Measurements from ENCODE around the gene RPS8. TPM values are rescaled to one million over a fixed set of nuclear protein-coding genes. Genes with fewer than 3 reads are reported as not detected.

The RPS8 gene
- total and polyA plus RNA-seq, 4 experiments from 2014 or later = 778 to 2,811 (median 2,025) TPM

DNA sequence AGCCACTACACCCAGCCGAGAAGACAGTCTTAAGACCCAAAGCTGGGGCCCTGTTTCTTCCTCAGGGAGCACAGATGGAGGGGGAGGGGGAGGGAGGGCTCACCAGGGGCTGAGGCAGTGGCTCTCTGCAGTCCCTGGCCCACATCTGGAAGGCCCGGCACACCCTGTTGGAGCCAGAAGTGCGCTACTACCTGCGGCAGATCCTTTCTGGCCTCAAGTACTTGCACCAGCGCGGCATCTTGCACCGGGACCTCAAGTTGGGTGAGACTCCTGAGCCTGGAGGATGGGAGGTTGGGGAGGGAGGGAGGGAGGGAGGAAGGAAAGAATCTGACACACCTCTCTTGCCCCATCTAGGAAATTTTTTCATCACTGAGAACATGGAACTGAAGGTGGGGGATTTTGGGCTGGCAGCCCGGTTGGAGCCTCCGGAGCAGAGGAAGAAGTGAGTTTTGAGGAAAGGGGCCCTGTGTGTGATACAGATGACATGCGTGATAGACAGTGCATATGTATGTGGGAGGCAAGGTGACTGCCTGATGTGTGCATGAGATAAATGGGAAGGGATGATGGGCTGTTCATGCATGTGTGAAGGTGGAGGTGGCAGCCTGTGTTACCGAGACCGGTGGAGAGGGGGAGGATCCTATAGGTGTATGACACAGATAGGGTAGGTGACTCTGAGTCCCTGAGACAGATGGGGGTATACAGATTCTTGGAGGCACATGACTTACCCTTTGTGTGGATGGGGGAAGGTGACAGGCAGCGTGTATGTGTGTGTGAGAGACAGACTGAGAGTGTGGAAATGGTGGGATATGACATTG is 26.4 kb downstream of the RPS8 start:
- DNase-seq = peak in 4 of 5 donors; percentile 43 to 76 (median 50)
- H3K4me1 Mint-ChIP-seq = peaks cover 28 to 60% (median 35%) of the 10 kb centered on the region in 4 donors
- intact Hi-C loops (cut with micrococcal nuclease) = loop anchor here (1.0 to 10.0 kb wide), 5 partner anchors 8 to 886 kb away; partner anchors contain the start of genes GPBP1L1, NASP, TESK2 and TMEM69
- no peaks in the 10 kb centered on the region for H3K27me3 Mint-ChIP-seq
- H3K4me3 Mint-ChIP-seq = peak overlapping the region; percentile 88 to 99 (median 95)
- ChIA-PET CTCF (ENCODE audit: partially characterized antibody) (interaction anchor here (0.7 to 13.0 kb wide), 5 partner anchors 8 to 81 kb away, joined by 3 to 174 read pairs (median 5); partner anchors contain the start of gene BTBD19), POLR2A (ENCODE audit: partially characterized antibody) (interaction anchor here (1.1 to 18.2 kb wide), 13 partner anchors 12 to 782 kb away, joined by 3 to 1564 read pairs (median 23); partner anchors contain the start of genes BEST4, BTBD19, DYNLT4 and HECTD3)
- H3K27ac Mint-ChIP-seq = peak overlapping the region; percentile 82 to 100 (median 97)
- Histone ChIP-seq H3K9me3 (ENCODE audit: control insufficient read depth in 1 of 2, low read length in 2 of 2) (no peaks in the 10 kb centered on the region), H3K27ac (ENCODE audit: low read depth, low read length) (peak overlapping the region; percentile 96), H3K4me3 (ENCODE audit: low read length in 2 of 2) (peak overlapping the region; percentile 77 to 83), H3K36me3 (ENCODE audit: insufficient read depth, low read length) (peaks cover 33% of the 10 kb centered on the region), H3K4me1 (ENCODE audit: insufficient read depth, low read length) (peaks cover 49% of the 10 kb centered on the region), H3K27me3 (ENCODE audit: insufficient read depth, low read length) (no peaks in the 10 kb centered on the region)
- peaks cover 0 to 7% (median 0%) of the 10 kb centered on the region in 8 donors for H3K9me3 Mint-ChIP-seq
- H3K36me3 Mint-ChIP-seq = peaks cover 34 to 47% of the 10 kb centered on the region in 2 donors

DNA sequence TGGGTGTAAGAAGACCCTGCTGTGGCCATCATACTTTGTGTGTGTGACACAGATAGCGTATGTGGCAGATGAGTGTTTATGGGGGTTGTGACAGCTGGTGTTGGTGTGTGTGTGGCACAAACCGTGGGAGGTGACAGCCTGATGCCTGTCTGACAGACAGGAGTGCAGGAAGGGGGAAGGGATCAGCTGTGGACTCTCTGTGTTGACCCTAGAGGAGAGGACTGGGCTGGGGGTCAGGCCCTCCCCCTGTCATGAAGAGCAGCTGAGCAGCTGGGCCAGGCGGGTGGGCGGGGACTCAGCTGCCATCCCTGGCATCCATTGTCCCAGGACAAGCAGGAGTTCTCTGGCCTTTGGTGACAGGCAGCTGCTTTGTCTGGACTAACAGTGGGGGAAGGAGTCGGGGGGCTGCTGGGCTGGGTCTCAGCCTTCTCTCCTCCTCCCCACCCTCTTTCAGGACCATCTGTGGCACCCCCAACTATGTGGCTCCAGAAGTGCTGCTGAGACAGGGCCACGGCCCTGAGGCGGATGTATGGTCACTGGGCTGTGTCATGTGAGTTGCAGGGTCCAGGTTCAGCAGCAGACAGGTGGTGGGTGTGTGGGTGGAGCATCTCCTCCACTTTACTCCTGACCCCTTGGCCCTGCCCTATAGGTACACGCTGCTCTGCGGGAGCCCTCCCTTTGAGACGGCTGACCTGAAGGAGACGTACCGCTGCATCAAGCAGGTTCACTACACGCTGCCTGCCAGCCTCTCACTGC is 27.1 kb downstream of the RPS8 start:
- peaks cover 57% of the 10 kb centered on the region for H3K4me1 ChIP-seq (ENCODE audit: insufficient read depth, low read length)
- H3K9me3 ChIP-seq (ENCODE audit: control insufficient read depth in 1 of 2, low read length in 2 of 2) = no peaks in the 10 kb centered on the region
- peaks cover 0 to 7% (median 0%) of the 10 kb centered on the region in 8 donors for H3K9me3 Mint-ChIP-seq
- ChIA-PET CTCF (ENCODE audit: partially characterized antibody) (interaction anchor here (0.5 to 13.0 kb wide), 2 partner anchors 18 to 84 kb away, joined by 3 to 174 read pairs; no protein-coding TSS in a partner anchor), POLR2A (ENCODE audit: partially characterized antibody) (interaction anchor here (1.1 to 18.2 kb wide), 6 partner anchors 15 to 501 kb away, joined by 3 to 1564 read pairs (median 4); partner anchors contain the start of genes BEST4, BTBD19, DYNLT4 and RNU5D-1)
- peaks cover 40 to 55% of the 10 kb centered on the region in 2 donors for H3K36me3 Mint-ChIP-seq
- intact Hi-C loops (cut with micrococcal nuclease) = loop anchor here (1.0 to 10.0 kb wide), 4 partner anchors 17 to 885 kb away; partner anchors contain the start of genes GPBP1L1, NASP, TESK2 and TMEM69
- H3K27ac Mint-ChIP-seq = peak overlapping the region; percentile 82 to 100 (median 95)
- DNase-seq = peak in 2 of 5 donors; percentile 22 to 49
- peaks cover 35% of the 10 kb centered on the region for H3K36me3 ChIP-seq (ENCODE audit: insufficient read depth, low read length)
- peak overlapping the region; percentile 77 to 83 for H3K4me3 ChIP-seq (ENCODE audit: low read length in 2 of 2)
- no peaks in the 10 kb centered on the region for H3K27me3 Mint-ChIP-seq
- H3K4me1 Mint-ChIP-seq = peaks cover 35 to 68% (median 42%) of the 10 kb centered on the region in 4 donors
- H3K4me3 Mint-ChIP-seq = peak overlapping the region; percentile 88 to 99 (median 95)
- H3K27me3 ChIP-seq (ENCODE audit: insufficient read depth, low read length) = no peaks in the 10 kb centered on the region
- peak overlapping the region; percentile 96 for H3K27ac ChIP-seq (ENCODE audit: low read depth, low read length)

GRCh38 chr1:44803062-44803311 is 27.6 kb downstream of the RPS8 start:
- POLR2A ChIA-PET (ENCODE audit: partially characterized antibody) = interaction anchor here (1.0 to 18.2 kb wide), 6 partner anchors 15 to 501 kb away, joined by 3 to 1564 read pairs (median 4); partner anchors contain the start of genes BEST4, BTBD19, DYNLT4 and RPS8
- peak overlapping the region; percentile 96 for H3K27ac ChIP-seq (ENCODE audit: low read depth, low read length)
- no peaks in the 10 kb centered on the region for H3K27me3 ChIP-seq (ENCODE audit: insufficient read depth, low read length)
- intact Hi-C loops (cut with micrococcal nuclease) = loop anchor here (5.0 to 10.0 kb wide), 3 partner anchors 689 to 884 kb away; partner anchors contain the start of genes GPBP1L1, NASP, TESK2 and TMEM69
- peaks cover 35% of the 10 kb centered on the region for H3K36me3 ChIP-seq (ENCODE audit: insufficient read depth, low read length)
- Mint-ChIP-seq H3K27ac (peak overlapping the region; percentile 82 to 100 (median 95)), H3K4me3 (peak overlapping the region; percentile 86 to 99 (median 95)), H3K36me3 (peaks cover 40 to 60% of the 10 kb centered on the region in 2 donors), H3K9me3 (peaks cover 0 to 7% (median 0%) of the 10 kb centered on the region in 8 donors), H3K4me1 (peaks cover 39 to 73% (median 47%) of the 10 kb centered on the region in 4 donors), H3K27me3 (no peaks in the 10 kb centered on the region)
- DNase-seq = no peak
- H3K9me3 ChIP-seq (ENCODE audit: control insufficient read depth in 1 of 2, low read length in 2 of 2) = no peaks in the 10 kb centered on the region
- CTCF ChIA-PET (ENCODE audit: partially characterized antibody) = interaction anchor here (0.5 to 13.0 kb wide), 2 partner anchors 17 to 84 kb away, joined by 3 to 174 read pairs; no protein-coding TSS in a partner anchor
- H3K4me3 ChIP-seq (ENCODE audit: low read length in 2 of 2) = peak overlapping the region in 1 of 2 donors; percentile 83
- peaks cover 62% of the 10 kb centered on the region for H3K4me1 ChIP-seq (ENCODE audit: insufficient read depth, low read length)

- peak in 2 of 5 donors; percentile 12 to 42 for DNase-seq
- CTCF ChIA-PET (ENCODE audit: partially characterized antibody) = interaction anchor here (1.6 to 13.0 kb wide), 2 partner anchors 17 to 28 kb away, joined by 4 to 174 read pairs; partner anchors contain the start of gene RPS8
- POLR2A ChIA-PET (ENCODE audit: partially characterized antibody) = interaction anchor here (1.0 to 18.2 kb wide), 5 partner anchors 14 to 500 kb away, joined by 3 to 1564 read pairs (median 4); partner anchors contain the start of genes BEST4, BTBD19, DYNLT4 and RPS8
- Mint-ChIP-seq H3K36me3 (peaks cover 40 to 62% of the 10 kb centered on the region in 2 donors), H3K4me1 (peaks cover 39 to 78% (median 51%) of the 10 kb centered on the region in 4 donors), H3K27me3 (no peaks in the 10 kb centered on the region), H3K4me3 (peak overlapping the region; percentile 86 to 99 (median 95)), H3K27ac (peak overlapping the region; percentile 82 to 100 (median 95)), H3K9me3 (peaks cover 0 to 7% (median 0%) of the 10 kb centered on the region in 8 donors)
- Histone ChIP-seq H3K9me3 (ENCODE audit: control insufficient read depth in 1 of 2, low read length in 2 of 2) (no peaks in the 10 kb centered on the region), H3K27me3 (ENCODE audit: insufficient read depth, low read length) (no peaks in the 10 kb centered on the region), H3K4me3 (ENCODE audit: low read length in 2 of 2) (peak overlapping the region in 1 of 2 donors; percentile 83), H3K27ac (ENCODE audit: low read depth, low read length) (peak overlapping the region; percentile 96), H3K36me3 (ENCODE audit: insufficient read depth, low read length) (peaks cover 35% of the 10 kb centered on the region), H3K4me1 (ENCODE audit: insufficient read depth, low read length) (peaks cover 67% of the 10 kb centered on the region)
- intact Hi-C loops (cut with micrococcal nuclease) = loop anchor here (5.0 to 10.0 kb wide), 3 partner anchors 689 to 884 kb away; partner anchors contain the start of genes GPBP1L1, NASP, TESK2 and TMEM69
Observed at GRCh38 chr1:44803312-44804095, 28.2 kb downstream of the RPS8 start.

GRCh38 chr1:44805311-44806024 is 30.1 kb downstream of the RPS8 start:
- H3K36me3 Mint-ChIP-seq = peaks cover 40 to 65% of the 10 kb centered on the region in 2 donors
- peak overlapping the region; percentile 2 to 49 (median 22) for H3K4me3 Mint-ChIP-seq
- Histone ChIP-seq H3K4me3 (ENCODE audit: low read length in 2 of 2) (no peak overlapping the region), H3K9me3 (ENCODE audit: control insufficient read depth in 1 of 2, low read length in 2 of 2) (no peaks in the 10 kb centered on the region), H3K27me3 (ENCODE audit: insufficient read depth, low read length) (no peaks in the 10 kb centered on the region), H3K27ac (ENCODE audit: low read depth, low read length) (no peak overlapping the region), H3K4me1 (ENCODE audit: insufficient read depth, low read length) (peaks cover 77% of the 10 kb centered on the region), H3K36me3 (ENCODE audit: insufficient read depth, low read length) (peaks cover 35% of the 10 kb centered on the region)
- peak overlapping the region; percentile 82 to 95 (median 91) for H3K27ac Mint-ChIP-seq
- ChIA-PET POLR2A (ENCODE audit: partially characterized antibody) (interaction anchor here (1.0 to 18.2 kb wide), 6 partner anchors 9 to 84 kb away, joined by 3 to 1564 read pairs (median 4); partner anchors contain the start of genes BTBD19, DYNLT4, RNU5D-1 and RPS8), CTCF (ENCODE audit: partially characterized antibody) (interaction anchor here (0.8 to 13.0 kb wide), 2 partner anchors 15 to 18 kb away, joined by 3 to 174 read pairs; no protein-coding TSS in a partner anchor)
- H3K27me3 Mint-ChIP-seq = no peaks in the 10 kb centered on the region
- peaks cover 48 to 88% (median 63%) of the 10 kb centered on the region in 4 donors for H3K4me1 Mint-ChIP-seq
- intact Hi-C loops (cut with micrococcal nuclease) = loop anchor here (5.0 to 10.0 kb wide), 2 partner anchors 73 to 779 kb away; partner anchors contain the start of genes NASP and RNU5D-1
- peak in 3 of 5 donors; percentile 15 to 37 (median 29) for DNase-seq
- peaks cover 0 to 14% (median 0%) of the 10 kb centered on the region in 8 donors for H3K9me3 Mint-ChIP-seq
